H1 (cell line): ENCODE measurements around the gene RBM18. TPM values are rescaled to one million over a fixed set of nuclear protein-coding genes. Genes with fewer than 3 reads are reported as not detected.

ENCODE experiments used
- CTCF ChIA-PET: fragments of 300-600 bp; sonication (Branson Sonifier 250); formaldehyde crosslinking; loops from one replicate; lab custom pipeline; 2021; ENCODE audit not compliant: partially characterized antibody; lab: Charles Lee
- POLR2A ChIA-PET: fragments of 300-600 bp; sonication (Branson Sonifier 250); formaldehyde crosslinking; loops from one replicate; lab custom pipeline; 2021; ENCODE audit warnings: inconsistent platforms; ENCODE audit not compliant: partially characterized antibody; lab: Charles Lee
- DNase-seq, 2 experiments: peaks; one replicate each; pipeline versions ENCODE4 v3.0.0 to v3.0.0-alpha.2; 2010 to 2022; ENCODE audit warnings: low spot score in 2 of 2, low read depth in 1 of 2, mixed read lengths in 1 of 2
- FAIRE-seq: peaks from 2 replicates; lab custom pipeline; 2011; peaks lifted over from hg19 to GRCh38; lab: Jason Lieb, UNC
- H2AFZ ChIP-seq: 2 replicates; pipeline ENCODE4 v1.8.1; 2012; ENCODE audit warnings: low read length, inconsistent platforms
- H2AK5ac ChIP-seq: 2 replicates; pipeline ENCODE4 v1.6.1; 2013; ENCODE audit warnings: low read depth, low read length
- H2BK120ac ChIP-seq: replicated peaks from 2 replicates; pipeline ENCODE3; 2013; ENCODE audit warnings: low read depth, low read length, inconsistent platforms
- H2BK12ac ChIP-seq: 2 replicates; pipeline ENCODE4 v1.6.1; 2013; ENCODE audit warnings: low read depth, low read length
- H2BK15ac ChIP-seq: 2 replicates; pipeline ENCODE4 v1.6.1; 2013; ENCODE audit warnings: low read length
- H2BK20ac ChIP-seq: 2 replicates; pipeline ENCODE4 v1.6.1; 2013; ENCODE audit warnings: low read length
- H2BK5ac ChIP-seq: 2 replicates; pipeline ENCODE4 v1.6.1; 2013; ENCODE audit warnings: low read depth, low read length
- H3K14ac ChIP-seq: 2 replicates; pipeline ENCODE4 v1.6.1; 2013; ENCODE audit warnings: inconsistent platforms; ENCODE audit not compliant: insufficient read length
- H3K18ac ChIP-seq: 2 replicates; pipeline ENCODE4 v1.6.1; 2013; ENCODE audit warnings: low read length; ENCODE audit errors: extremely low read depth
- H3K23ac ChIP-seq: 2 replicates; pipeline ENCODE4 v1.6.1; 2013; ENCODE audit warnings: inconsistent platforms; ENCODE audit not compliant: insufficient read length
- H3K23me2 ChIP-seq: 2 replicates; pipeline ENCODE4 v1.6.1; 2013; ENCODE audit warnings: low read depth, low read length
- H3K27ac ChIP-seq: 2 replicates; pipeline ENCODE4 v1.6.1; 2011; ENCODE audit warnings: low read depth, low read length, inconsistent platforms
- H3K27me3 ChIP-seq, 4 experiments: replicated peaks in 1 of 4; 1 replicate in 1 of 4; 2 replicates in 3 of 4; pipeline versions ENCODE4 v1.6.1 to v1.8.1; 2011 to 2013; ENCODE audit warnings: low read length in 3 of 4, mild to moderate bottlenecking in 3 of 4, inconsistent platforms in 2 of 4, mixed read lengths in 2 of 4, moderate library complexity in 1 of 4; ENCODE audit not compliant: control insufficient read depth in 3 of 4, insufficient read depth in 3 of 4; ENCODE audit errors: extremely low read depth in 1 of 4
- H3K36me3 ChIP-seq, 4 experiments: 2 replicates each; pipeline versions ENCODE4 v1.6.1 to v1.8.1; 2011 to 2013; ENCODE audit warnings: mild to moderate bottlenecking in 4 of 4, low read length in 3 of 4, moderate library complexity in 2 of 4, control low read depth in 1 of 4, inconsistent platforms in 1 of 4; ENCODE audit not compliant: insufficient read depth in 4 of 4, control insufficient read depth in 2 of 4
- H3K4ac ChIP-seq: replicated peaks from 2 replicates; pipeline ENCODE3; 2013; ENCODE audit warnings: low read length, low read depth, mixed read lengths, inconsistent platforms; ENCODE audit not compliant: insufficient read length
- H3K4me1 ChIP-seq, 4 experiments: replicated peaks in 1 of 4; 1 replicate in 1 of 4; 2 replicates in 3 of 4; pipeline versions ENCODE4 v1.6.1 to v1.8.1; 2011 to 2013; ENCODE audit warnings: low read length in 3 of 4, inconsistent platforms in 2 of 4, mixed read lengths in 1 of 4; ENCODE audit not compliant: insufficient read depth in 4 of 4, control insufficient read depth in 3 of 4
- H3K4me2 ChIP-seq, 2 experiments: 2 replicates each; pipeline versions ENCODE4 v1.6.1 to v1.8.1; 2011 to 2013; ENCODE audit warnings: low read depth in 2 of 2, low read length in 2 of 2, control low read depth in 1 of 2, inconsistent platforms in 1 of 2, mild to moderate bottlenecking in 1 of 2; ENCODE audit not compliant: insufficient read depth in 1 of 2
- H3K4me3 ChIP-seq, 4 experiments: fragments of 200-600, 300-600 bp in 1 of 4; sonication (generic), shearing (Covaris generic), sonication (Bioruptor Twin) in 1 of 4; 2 replicates each; pipeline versions ENCODE4 v1.5.1 to v1.8.1; 2011 to 2016; ENCODE audit warnings: low read length in 4 of 4, low read depth in 3 of 4, control low read depth in 2 of 4, inconsistent platforms in 2 of 4, mild to moderate bottlenecking in 2 of 4, mixed read lengths in 1 of 4, moderate library complexity in 1 of 4; ENCODE audit not compliant: insufficient read depth in 2 of 4; ENCODE audit errors: extremely low read depth in 1 of 4
- H3K56ac ChIP-seq: replicated peaks from 2 replicates; pipeline ENCODE3; 2013; ENCODE audit warnings: low read depth, mild to moderate bottlenecking, mixed read lengths, low read length, inconsistent platforms; ENCODE audit not compliant: insufficient read length
- H3K79me1 ChIP-seq: 2 replicates; pipeline ENCODE4 v1.6.1; 2013; ENCODE audit warnings: low read depth, low read length, control low read depth
- H3K79me2 ChIP-seq, 2 experiments: 2 replicates each; pipeline versions ENCODE4 v1.6.1 to v1.8.1; 2012 to 2013; ENCODE audit warnings: low read length in 2 of 2, mild to moderate bottlenecking in 2 of 2, inconsistent platforms in 1 of 2; ENCODE audit not compliant: insufficient read depth in 2 of 2, control insufficient read depth in 1 of 2
- H3K9ac ChIP-seq, 4 experiments: replicated peaks in 1 of 4; 1 replicate in 1 of 4; 2 replicates in 3 of 4; pipeline versions ENCODE4 v1.6.1 to v1.8.1; 2011 to 2013; ENCODE audit warnings: low read depth in 3 of 4, low read length in 3 of 4, control low read depth in 2 of 4, mild to moderate bottlenecking in 2 of 4, moderate library complexity in 2 of 4, inconsistent platforms in 1 of 4; ENCODE audit errors: extremely low read depth in 1 of 4
- H3K9me3 ChIP-seq, 2 experiments: 2 replicates each; pipeline versions ENCODE4 v1.6.1 to v1.8.1; 2012 to 2013; ENCODE audit warnings: mild to moderate bottlenecking in 2 of 2, moderate library complexity in 2 of 2, control low read depth in 1 of 2, inconsistent platforms in 1 of 2, low read depth in 1 of 2, low read length in 1 of 2, mixed read lengths in 1 of 2; ENCODE audit not compliant: insufficient read depth in 2 of 2
- H4K20me1 ChIP-seq, 2 experiments: replicated peaks in 1 of 2; 2 replicates each; pipeline versions ENCODE3 to v1.8.1; 2011 to 2013; ENCODE audit warnings: inconsistent platforms in 2 of 2, low read length in 2 of 2, mild to moderate bottlenecking in 1 of 2; ENCODE audit not compliant: insufficient read depth in 2 of 2, control insufficient read depth in 1 of 2
- H4K5ac ChIP-seq: 2 replicates; pipeline ENCODE4 v1.6.1; 2013; ENCODE audit warnings: low read length, low read depth, mixed read lengths, inconsistent platforms; ENCODE audit not compliant: insufficient read length
- H4K8ac ChIP-seq: 2 replicates; pipeline ENCODE4 v1.8.0; 2013; ENCODE audit warnings: mild to moderate bottlenecking, moderate library complexity, low read length, inconsistent platforms; ENCODE audit not compliant: insufficient read depth; ENCODE audit errors: extremely low read depth
- H4K91ac ChIP-seq: replicated peaks from 2 replicates; pipeline ENCODE3; 2013; ENCODE audit warnings: low read length, mixed read lengths, inconsistent platforms; ENCODE audit not compliant: insufficient read length
- BCL11A ChIP-seq, 2 experiments: IDR thresholded peaks; one replicate each; pipeline ENCODE4 v1.6.1; 2011; ENCODE audit warnings: low read depth in 2 of 2, low read length in 2 of 2, mild to moderate bottlenecking in 2 of 2
- CEBPB ChIP-seq: IDR thresholded peaks from 2 replicates; pipeline ENCODE4 v1.6.1; 2012; ENCODE audit warnings: low read depth, low read length
- CHD1 ChIP-seq: IDR thresholded peaks from 2 replicates; pipeline ENCODE4 v1.6.1; 2012; ENCODE audit warnings: low read depth, low read length, improper control_type of control experiment
- E2F6 ChIP-seq: IDR thresholded peaks from 2 replicates; pipeline ENCODE4 v1.6.1; 2012; ENCODE audit warnings: inconsistent platforms
- KDM1A ChIP-seq: fragments of 200-600, 300-600 bp; sonication (generic); IDR thresholded peaks from 2 replicates; pipeline ENCODE4 v1.7.1; 2016; ENCODE audit warnings: mild to moderate bottlenecking, low read length, borderline replicate concordance
- MAFK ChIP-seq: IDR thresholded peaks from 2 replicates; pipeline ENCODE4 v1.6.1; 2012; ENCODE audit warnings: low read depth, mild to moderate bottlenecking, improper control_type of control experiment, low read length
- PHF8 ChIP-seq: fragments of 200-600 bp; sonication (generic); conservative IDR thresholded peaks from 2 replicates; pipeline ENCODE4 v1.7.1; 2012; ENCODE audit warnings: low read depth, mild to moderate bottlenecking, inconsistent platforms, low read length, moderate library complexity
- RBBP5 ChIP-seq: IDR thresholded peaks from 2 replicates; pipeline ENCODE4 v1.7.1; 2012; ENCODE audit warnings: low read depth, mild to moderate bottlenecking, inconsistent platforms, low read length, moderate library complexity, borderline replicate concordance
- SAP30 ChIP-seq: fragments of 300-600 bp; sonication (generic); IDR thresholded peaks from 2 replicates; pipeline ENCODE4 v1.7.1; 2012; ENCODE audit warnings: low read length, moderate library complexity, mild to moderate bottlenecking, inconsistent platforms; ENCODE audit not compliant: insufficient read depth, insufficient replicate concordance
- SIRT6 ChIP-seq: IDR thresholded peaks from one replicate; pipeline ENCODE4 v1.7.1; 2012; ENCODE audit warnings: low read length, inconsistent platforms
- SIX5 ChIP-seq: IDR thresholded peaks from 2 replicates; pipeline ENCODE4 v1.6.1; 2011; ENCODE audit warnings: mild to moderate bottlenecking, low read depth, low read length
- SP1 ChIP-seq: IDR thresholded peaks from 2 replicates; pipeline ENCODE4 v1.6.1; 2011; ENCODE audit warnings: low read depth, low read length
- SRF ChIP-seq: IDR thresholded peaks from 2 replicates; pipeline ENCODE4 v1.6.1; 2011; ENCODE audit warnings: mild to moderate bottlenecking, low read depth, low read length, moderate library complexity
- SUZ12 ChIP-seq: fragments of 200-600 bp; sonication (generic); IDR thresholded peaks from 2 replicates; pipeline ENCODE4 v1.6.1; 2012; ENCODE audit warnings: mild to moderate bottlenecking, inconsistent platforms, low read length, moderate library complexity, mixed read lengths
- WGBS, 2 experiments: shearing (Covaris generic) in 1 of 2; methylation state at CpG; one replicate each; pipeline versions ENCODE4 v1.1.6 to v1.1.7; 2013 to 2015; ENCODE audit warnings: low lambda C conversion rate in 2 of 2, mixed read lengths in 2 of 2, inconsistent platforms in 1 of 2, low coverage in 1 of 2, missing lambda C conversion rate in 1 of 2; ENCODE audit not compliant: insufficient replicate concordance in 2 of 2, insufficient coverage in 1 of 2, insufficient read length in 1 of 2; ENCODE audit errors: extremely low coverage in 1 of 2, missing lambda C conversion rate in 1 of 2; 5-methylcytosine and 5-hydroxymethylcytosine counted together
- polyA plus RNA-seq, 7 experiments: library from polyadenylated mRNA; depleted of rRNA in 3 of 7; stranded (reverse) in 5 of 7; unstranded in 2 of 7; fragments of >200 nt in 5 of 7; fragments of 200-250 nt in 2 of 7; gene quantifications; 1 replicate in 5 of 7; 2 replicates in 1 of 7; 4 replicates in 1 of 7; pipeline versions ENCODE4 v1.2.1 to v1.2.3, GENCODE V29; 2011 to 2013; ENCODE audit warnings: missing spikeins in 2 of 7, mixed read lengths in 2 of 7
- total RNA-seq: library from RNA; stranded (reverse); fragmentation: NEBNext Ultra II Directional; extraction: Animal tissue kit (Norgen Biotek cat#: 25700); gene quantifications from 2 replicates; pipeline ENCODE4 v1.2.1, GENCODE V29; 2021

Gene RBM18
- total and polyA plus RNA-seq, 2 of the 8 experiments (the other 6 are each of a cell fraction or from before 2014, with no cell fraction given) = 5.9 to 14.3 TPM

GRCh38 chr9:122229485-122229837, 35.2 kb downstream of the RBM18 start:
- Histone ChIP-seq H4K8ac (no peak overlapping the region), H3K56ac (no peak overlapping the region), H3K9ac (no peak overlapping the region), H3K36me3 (peaks cover 0 to 4% (median 0%) of the 10 kb centered on the region in 4 experiments; a peak in 1 of 8 replicates), H3K4me1 (peaks cover 0 to 28% (median 16%) of the 10 kb centered on the region in 4 experiments; a peak in 6 of 7 replicates), H4K91ac (no peak overlapping the region), H3K23me2 (peaks cover 4% of the 10 kb centered on the region; the same call in 1 of the 2 replicates), H3K79me2 (no peaks in the 10 kb centered on the region), H2BK120ac (no peak overlapping the region), H4K5ac (no peak overlapping the region), H2AK5ac (0 out of 2 replicates have a peak overlapping the region, but pooled peaks have one; percentile 11), H2AFZ (no peak overlapping the region), H3K27me3 (peaks cover 57 to 79% (median 70%) of the 10 kb centered on the region in 4 experiments), H3K4me2 (peak overlapping the region; percentile 57 to 77; a peak in 2 of 4 replicates), H2BK12ac (no peak overlapping the region), H3K23ac (no peak overlapping the region), H3K79me1 (no peaks in the 10 kb centered on the region), H3K27ac (no peak overlapping the region), H2BK15ac (no peak overlapping the region; the same call in 1 of the 2 replicates), H2BK20ac (no peak overlapping the region), H3K4me3 (peak overlapping the region in 1 of 4 experiments; percentile 63; a peak in 1 of 8 replicates), H3K4ac (no peak overlapping the region), H4K20me1 (peaks cover 11 to 25% of the 10 kb centered on the region in 2 experiments), H2BK5ac (no peak overlapping the region), H3K18ac (no peak overlapping the region), H3K14ac (no peak overlapping the region), H3K9me3 (no peaks in the 10 kb centered on the region)
- ChIA-PET CTCF (interaction anchor here (0.6 to 2.1 kb wide), 6 partner anchors 103 to 132 kb away, joined by 3 to 12 read pairs (median 4); no protein-coding TSS in a partner anchor), POLR2A (interaction anchor here (1.2 to 1.9 kb wide), 2 partner anchors 15 to 48 kb away, joined by 3 to 5 read pairs; no protein-coding TSS in a partner anchor)
- FAIRE-seq (no peak), DNase-seq (no peak)
- 62% methylated on average over 4 of the region's 4 CpGs; no CpG with 5 or more reads in 1 of the 2 experiments for WGBS, 2 experiments
- no peak for TF ChIP-seq CEBPB
- no peak for TF ChIP-seq MAFK
- no peak for TF ChIP-seq E2F6
- no peak for TF ChIP-seq SAP30
- no peak for TF ChIP-seq SIX5
- TF ChIP-seq SRF = no peak
- TF ChIP-seq SUZ12 = no peak; the same call in 1 of the 2 replicates
- TF ChIP-seq PHF8 = no peak
- TF ChIP-seq RBBP5 = no peak
- no peak for TF ChIP-seq SP1
- no peak for TF ChIP-seq CHD1
- no peak for TF ChIP-seq SIRT6
- TF ChIP-seq KDM1A = no peak
- TF ChIP-seq BCL11A (IDR thresholded peaks at IDR 0.05; ENCODE audit: low read depth in 2 of 2, low read length in 2 of 2) = no peak
